Stimulated activated CD4-positive, alpha-beta T cell treated with anti-CD3 and anti-CD28 coated beads, Interleukin-4, amount 100 ng/mL, for 24 hours (primary cell): ENCODE results near the gene ARHGAP44.

ENCODE experiments used
- DNase-seq: peaks from one replicate; pipeline ENCODE4 v3.0.0-alpha.2; 2020

Gene ARHGAP44

DNA sequence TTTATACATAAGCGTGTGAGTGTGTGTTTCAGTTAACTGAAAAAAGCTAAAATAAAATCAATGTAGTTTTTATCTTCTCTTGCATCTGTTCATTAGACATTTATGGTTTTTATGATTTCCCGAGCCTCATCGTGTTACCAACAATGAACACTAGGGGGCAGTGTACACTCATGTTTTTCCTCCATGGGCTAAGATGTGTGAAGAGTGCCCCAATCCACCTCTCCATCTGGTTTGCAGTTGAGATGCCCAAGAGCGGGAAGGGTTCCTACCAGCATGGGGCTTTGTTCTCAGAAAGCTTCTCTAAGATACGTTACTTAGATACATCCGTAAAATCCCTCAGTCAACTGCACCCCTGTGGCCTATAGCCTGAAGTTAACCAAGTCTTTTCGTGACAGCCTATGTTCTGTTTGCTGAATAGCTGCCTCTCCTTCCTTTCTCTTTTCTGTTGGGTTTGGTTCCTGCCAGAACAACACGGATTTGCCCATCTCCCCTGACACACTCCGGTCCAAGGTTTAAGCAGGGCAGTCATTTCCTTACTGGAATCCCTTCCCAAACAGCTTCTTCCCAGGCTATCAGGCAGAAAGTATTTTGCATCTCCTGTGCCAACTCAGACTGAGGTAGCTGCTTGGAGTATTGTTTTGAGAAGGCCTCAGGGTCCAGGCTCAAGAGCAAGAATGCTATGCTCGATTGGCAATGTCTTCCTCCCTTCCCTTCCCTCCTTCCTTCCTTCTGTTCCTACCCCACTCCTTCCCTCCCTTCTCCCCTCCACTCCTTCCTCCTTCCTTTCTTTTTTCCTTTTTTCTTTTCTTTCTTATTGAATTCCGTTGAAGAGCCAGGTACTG, 241.4 kb downstream of the ARHGAP44 start:
- peak; percentile 60 for DNase-seq

DNA sequence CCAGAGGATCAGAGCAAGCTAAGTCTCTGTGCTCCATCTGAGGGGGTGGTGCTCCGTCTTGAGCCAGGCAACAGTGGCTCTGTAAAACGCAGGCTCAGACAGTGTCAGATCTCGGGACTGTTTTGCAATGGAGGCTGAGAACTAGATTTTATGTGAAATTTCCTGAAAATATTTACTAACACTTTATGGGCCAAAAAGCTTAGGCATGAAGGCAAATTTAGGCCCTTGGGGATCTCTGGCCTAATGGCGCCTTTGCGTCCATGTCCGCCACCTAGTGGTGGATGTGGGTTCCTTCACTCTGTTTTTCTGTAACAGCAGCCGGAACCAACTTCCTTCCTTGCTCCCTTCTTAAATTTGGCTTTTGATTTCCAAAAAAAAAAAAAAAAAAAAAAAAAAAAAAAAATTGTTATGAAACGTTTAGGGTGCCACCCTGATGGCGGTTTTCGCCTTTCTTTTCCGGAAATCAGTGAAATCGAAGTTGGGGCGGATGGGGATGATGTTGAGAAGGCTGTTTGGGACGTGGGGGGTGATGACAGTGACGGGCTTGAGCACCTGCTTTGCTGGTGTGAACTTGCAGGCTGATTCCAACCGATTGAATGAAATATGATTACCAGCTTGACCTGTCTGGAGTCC, 242.5 kb downstream of the ARHGAP44 start:
- peak; percentile 60 for DNase-seq

DNA sequence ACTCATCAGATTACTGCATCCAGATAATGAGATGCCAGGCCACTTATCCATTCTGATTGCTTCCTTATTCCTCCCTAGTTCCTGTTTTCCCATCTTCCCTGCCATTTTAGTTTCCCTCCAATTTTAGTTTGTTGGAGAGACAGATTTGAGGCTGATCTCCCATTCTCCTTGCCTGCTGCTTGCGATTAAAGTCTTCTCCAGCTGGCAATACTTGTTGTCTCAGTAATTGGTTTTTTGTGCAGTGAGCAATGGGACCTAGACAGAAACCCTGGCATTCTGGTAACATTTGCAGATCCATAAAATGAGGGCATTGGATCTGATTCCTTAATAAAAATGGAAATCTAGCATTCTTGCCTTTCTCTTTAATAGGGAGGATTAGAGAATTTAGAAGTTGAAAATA, 246.1 kb downstream of the ARHGAP44 start:
- no peak for DNase-seq

DNA sequence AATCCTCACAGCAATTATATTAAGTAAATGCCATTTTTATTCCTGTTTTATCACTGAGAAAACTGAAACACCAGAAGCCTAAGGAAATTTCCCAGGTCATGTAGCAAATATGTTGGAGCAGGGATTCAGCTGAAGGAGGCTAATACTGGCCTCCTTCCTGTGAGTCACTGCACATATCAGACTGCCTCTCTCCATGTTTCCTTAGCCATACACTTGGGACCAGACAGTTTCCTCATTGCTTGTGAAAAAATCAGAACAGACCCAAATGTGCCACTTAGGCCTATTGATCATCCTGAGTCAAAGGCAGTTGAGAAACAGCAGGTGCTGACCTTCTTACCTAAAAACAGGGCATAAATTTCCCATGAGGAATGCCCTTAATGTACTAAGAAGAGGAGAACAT, 247.5 kb downstream of the ARHGAP44 start:
- DNase-seq = no peak

DNA sequence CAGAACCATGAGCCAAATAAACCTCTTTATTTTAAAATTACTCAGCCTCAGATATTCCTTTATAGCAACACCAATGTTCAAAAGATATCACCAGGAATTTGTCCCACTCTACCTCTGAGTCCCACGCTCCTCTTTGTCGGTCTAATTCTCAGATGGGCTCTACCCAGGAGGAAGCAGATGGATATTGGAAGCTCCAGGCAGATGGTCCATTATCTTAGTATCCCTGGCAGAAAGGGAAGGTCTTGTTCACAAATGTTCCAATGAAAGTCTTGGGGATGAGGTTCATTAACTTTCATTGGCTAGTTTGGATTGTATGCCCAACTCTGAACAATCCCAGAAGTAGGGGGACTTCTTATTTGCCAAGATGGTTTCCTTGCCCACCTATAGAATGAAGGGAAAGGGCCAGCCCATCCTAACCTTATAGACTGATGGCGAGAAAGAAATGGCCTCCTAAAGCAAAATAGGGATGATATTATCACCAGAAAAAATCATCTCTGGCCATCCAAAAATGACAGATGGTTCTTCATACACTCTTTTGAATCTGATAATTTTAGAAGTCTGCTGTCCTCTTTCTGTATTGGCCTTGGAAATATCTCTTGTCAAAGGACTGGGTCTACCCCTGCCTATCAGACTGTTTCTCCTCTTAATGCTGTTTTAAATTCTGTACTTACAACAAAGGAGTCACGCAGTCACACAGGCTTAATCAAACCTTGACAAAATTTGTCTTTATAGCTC, 249.8 kb downstream of the ARHGAP44 start:
- DNase-seq = no peak
